T-helper 9 cell (primary cell): ENCODE data around the gene CLIC6.
"Not testable (repeated sequence)": the region's sequence is repeated elsewhere in the genome, so short reads cannot be mapped to it uniquely, and the experiment has no call there.

Source experiments
- DNase-seq: peaks from one replicate; pipeline ENCODE4 v3.0.0-alpha.2; 2020

Gene CLIC6

DNA sequence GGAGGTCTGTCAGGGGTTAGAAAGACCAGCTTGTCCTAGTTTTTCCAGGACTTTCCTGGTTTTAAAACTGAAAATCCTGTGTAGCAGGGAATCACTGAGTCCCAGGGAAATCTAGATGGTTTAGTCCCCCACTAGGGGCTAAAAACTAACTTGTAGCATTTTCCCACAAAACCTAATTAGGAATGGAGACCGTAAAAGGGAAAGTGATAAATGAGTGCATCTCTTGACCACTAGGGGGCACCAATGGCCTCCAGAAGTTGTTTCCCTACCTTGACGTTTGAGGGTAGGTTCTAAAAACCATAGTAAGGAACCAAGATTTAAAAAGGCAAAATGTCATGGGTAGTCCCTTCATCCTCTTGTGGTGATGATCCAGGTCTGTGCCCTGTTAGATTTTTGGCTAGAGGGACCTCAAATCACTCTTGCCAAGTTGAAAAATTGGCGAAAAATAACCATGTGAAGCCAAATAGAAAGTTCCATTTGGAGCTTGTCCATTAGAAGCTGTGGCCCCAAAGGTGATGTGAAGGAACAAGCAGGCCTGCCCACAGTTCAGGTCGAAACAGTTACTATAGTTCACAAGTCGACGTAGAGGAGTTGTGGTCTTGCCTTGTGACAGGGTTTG is 24.5 kb downstream of the CLIC6 start:
- DNase-seq: peak; percentile 23

DNA sequence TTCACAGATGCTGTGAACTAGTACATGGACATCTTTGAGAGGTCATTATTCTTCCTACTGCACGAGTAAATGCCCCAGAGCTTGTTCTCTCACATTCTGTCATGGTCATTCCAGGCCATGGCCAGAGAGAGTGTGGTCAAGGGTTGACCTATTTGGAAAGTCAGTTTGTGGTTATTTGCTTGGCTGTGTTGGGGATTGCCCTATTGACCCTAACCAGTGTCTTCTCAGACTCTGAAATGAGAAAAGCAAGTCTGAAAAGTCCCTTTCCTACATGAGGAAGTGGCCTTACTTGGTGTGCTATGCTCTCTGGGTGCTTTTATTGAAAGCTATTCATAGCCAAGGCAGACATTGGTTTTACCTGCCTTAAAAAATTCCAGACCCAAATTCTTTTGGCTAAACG is 26.6 kb downstream of the CLIC6 start:
- no peak for DNase-seq

DNA sequence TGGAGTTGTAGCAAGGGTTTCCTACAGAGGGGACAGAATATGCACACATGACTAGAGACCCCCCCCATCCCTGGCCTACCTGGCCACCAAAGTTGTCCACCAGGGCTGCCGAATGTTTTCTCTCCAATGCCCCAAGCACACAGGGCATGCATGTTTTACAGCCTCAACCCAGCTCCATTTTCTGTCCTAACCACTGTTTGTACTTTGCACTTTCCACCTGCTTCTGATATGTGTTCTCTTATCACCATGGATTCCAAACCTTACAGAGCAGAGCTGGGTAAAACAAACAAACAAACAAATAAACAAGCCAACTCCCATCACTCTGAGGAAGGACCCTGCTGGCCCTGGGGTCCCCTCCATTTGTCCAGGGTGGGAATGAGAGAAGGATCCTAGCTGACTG is 27.3 kb downstream of the CLIC6 start:
- no peak for DNase-seq

DNA sequence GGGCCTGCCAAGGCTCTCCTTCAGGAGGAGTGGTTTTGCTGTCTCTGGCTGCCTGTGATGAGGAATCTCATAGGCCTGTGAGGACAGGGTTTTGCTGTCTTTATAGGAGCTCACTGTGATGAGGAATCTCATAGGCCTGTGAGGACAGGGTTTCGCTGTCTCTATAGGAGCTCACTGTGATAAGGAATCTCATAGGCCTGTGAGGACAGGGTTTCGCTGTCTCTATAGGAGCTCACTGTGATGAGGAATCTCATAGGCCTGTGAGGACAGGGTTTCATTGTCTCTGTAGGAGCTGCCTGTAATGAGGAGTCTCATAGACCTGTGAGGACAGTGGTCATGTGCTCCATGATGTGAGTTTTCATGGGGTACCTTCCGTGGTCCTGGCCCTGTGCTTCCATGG is 29.0 kb downstream of the CLIC6 start:
- no peak for DNase-seq

DNA sequence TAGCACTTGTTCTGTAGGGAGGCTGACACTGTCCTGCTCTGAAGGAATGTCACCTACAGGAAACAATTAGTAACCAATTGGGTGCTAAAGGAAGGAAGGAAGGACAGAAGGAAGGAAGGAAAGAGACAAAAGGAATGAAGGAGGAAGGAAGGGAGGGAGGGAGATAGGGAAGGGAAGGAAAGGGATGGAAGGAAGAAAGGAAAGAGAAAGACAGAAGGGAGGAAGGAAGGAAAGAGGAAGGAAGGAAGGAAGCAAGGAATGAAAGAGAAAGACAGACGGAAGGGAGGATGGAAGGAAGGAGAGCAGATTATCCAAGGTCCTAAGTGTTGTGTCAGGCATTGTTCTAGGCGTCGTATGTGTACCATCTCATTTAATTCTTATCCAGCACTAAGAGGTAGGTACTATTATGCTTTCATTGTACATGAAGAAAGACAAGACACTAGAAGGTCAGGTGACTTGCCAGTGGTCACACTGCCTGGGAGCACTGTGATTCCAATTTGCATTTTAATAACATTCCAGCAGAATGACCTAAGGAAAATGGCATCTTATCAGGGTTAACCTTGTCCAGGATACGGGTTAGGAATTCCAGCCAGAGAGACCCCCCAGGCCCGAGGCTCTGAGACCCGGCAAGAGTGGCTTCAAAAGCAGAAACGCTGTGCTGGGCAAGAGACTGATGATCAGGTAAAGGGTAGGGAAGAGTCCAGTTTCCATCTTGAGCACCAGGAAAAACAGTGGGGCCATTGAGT is 29.6 kb downstream of the CLIC6 start:
- no peak for DNase-seq

DNA sequence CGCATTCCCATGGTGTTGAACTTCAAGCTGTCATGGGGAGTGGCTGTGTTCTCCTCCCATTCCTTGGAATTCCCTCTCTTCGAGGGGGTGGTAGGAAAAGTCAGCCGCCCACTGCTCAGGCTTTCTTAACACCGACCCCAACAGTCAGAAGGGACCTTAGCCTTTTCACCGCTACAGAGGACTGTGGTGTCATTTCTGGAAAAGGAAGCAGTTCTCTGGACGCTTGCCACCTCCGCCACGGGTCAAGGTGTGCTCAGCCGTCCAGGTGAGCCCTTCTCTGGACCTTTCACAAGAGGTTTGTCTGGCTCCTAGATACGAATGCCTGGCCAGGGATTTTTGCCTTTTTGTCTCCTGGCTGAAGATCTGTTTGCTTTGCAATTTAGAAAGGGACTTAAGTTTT is 31.8 kb downstream of the CLIC6 start:
- DNase-seq: no peak

DNA sequence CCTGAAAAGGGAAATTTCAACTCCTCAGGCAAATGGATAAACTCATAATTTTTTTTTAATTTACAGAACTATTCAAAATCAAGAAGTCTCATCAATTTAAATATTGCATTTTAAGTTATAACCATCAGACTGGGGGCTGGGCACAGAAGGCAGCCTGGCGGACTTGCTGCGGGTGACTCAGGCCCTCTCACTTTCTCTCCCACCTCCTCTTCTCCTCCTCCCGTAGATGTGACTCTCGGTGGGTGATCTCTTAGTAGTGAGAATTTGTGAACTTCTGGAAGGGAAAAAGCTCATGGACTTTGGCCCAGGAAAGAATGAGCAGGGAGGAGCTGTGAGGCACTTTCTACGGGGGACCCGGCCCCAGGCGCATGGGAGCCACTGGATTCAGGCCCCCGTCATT is 32.9 kb downstream of the CLIC6 start:
- no peak for DNase-seq

DNA sequence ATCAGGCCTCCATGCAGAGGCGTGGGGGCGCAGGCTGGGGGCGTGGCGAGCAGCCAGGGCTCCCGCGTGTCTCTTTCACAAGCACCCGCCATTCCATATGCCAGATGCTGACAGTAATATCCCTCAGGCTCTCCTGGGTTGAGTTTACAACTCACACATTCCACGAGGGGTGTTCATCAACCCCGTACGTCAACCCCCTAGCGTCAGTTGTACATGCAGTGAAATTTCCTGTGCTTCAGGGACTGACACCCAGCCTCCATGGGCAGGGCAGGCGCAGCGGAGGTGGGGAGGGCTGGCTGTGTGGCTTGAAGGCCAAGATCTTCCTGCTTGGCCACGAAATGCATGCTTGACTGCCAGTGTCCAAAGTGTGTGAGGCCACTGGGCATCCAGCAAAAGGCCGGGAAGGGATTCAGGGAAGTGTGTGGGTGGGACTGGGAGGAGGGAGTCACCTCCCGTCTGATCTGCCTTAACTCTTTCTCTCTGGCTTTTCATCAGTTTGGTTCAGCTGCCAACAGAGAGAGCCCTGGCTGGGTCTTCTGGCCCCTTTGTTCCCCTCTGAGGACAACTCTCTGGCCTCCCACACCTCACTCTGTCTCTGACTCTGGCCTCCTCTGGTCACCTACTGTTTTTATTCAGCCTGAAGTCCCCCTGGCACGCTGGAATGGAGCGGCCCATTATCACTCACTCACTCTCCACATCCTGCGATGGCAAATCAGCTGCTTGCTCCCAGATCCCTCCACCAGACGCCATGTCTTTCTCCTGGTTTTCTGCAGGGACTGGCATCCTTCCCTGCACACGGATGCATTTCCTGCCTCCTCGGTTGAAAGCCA is 33.8 kb downstream of the CLIC6 start:
- DNase-seq: no peak

DNA sequence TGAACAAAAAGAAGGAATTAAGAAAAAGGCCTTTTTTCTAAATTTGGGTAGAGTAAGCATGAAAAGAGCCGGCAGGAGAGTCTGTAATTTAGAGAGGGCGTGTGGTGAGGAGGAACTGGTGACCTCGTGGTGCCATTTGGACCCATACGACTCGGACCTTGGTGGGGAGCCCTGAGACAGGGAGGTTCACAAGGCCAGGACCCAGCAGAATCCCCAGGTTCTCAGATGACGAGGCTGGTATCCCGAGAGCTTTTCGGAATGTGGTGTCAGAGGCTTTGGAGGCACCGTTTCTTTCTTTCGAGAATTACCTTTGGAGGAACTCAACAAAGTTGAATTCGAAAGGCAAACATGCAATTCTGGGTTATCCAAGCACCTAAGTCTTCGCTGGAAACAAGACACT is 34.8 kb downstream of the CLIC6 start:
- no peak for DNase-seq

DNA sequence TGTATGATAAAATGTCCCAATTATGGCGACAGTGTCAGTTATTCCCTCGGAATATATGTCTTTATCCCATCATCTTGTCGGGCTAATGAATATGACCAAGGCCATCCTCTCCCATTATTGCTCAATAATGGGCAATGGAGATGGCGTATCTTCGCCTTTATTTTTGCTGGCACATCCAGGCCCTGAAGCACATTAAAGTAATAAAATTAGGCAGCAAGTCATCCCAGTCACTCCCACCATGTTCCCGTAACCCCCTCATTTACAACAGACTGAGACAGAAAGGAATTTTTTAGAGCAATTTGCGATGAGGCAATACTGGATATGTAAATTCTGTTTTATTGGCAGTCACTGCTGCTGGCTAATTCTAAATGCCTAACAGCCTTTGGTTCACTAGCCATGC is 35.3 kb downstream of the CLIC6 start:
- DNase-seq: no peak

DNA sequence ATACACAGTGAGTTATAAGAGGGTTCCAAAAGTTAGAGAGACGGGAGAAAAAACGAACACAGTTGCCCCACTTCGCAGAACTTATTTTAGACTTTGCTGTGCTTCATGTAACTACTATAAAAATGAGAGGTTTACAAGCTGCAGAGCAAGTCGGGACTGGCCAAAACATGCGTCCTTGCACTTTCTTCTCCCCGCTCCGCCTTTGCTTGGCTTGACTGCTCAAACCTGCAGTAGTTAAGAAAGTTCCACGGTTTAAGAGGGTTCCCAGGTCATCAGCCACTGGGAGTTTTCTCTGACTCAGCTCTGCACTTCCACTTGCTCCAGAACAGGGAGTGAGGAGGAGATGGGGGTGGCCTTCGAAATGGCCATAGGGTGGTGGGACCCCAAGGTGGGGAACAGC is 36.2 kb downstream of the CLIC6 start:
- DNase-seq: no peak

DNA sequence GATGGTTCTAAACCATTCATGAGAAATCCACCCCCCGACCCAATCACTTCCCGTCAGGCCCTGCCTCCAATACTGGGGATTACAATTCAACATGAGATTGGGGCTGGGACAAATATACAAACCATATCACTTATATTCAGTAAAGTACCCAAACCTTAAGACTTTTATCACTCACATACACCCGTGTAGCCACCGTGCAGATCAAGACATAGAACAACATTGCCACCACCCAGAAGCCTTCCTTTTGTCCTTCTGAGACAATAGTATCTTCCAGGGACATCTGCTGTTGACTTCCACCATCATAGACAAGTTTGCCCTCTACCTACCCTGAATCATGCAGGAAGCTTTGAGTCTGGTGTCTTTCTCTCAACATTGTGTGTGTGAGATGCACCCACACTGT is 37.5 kb downstream of the CLIC6 start:
- no peak for DNase-seq

DNA sequence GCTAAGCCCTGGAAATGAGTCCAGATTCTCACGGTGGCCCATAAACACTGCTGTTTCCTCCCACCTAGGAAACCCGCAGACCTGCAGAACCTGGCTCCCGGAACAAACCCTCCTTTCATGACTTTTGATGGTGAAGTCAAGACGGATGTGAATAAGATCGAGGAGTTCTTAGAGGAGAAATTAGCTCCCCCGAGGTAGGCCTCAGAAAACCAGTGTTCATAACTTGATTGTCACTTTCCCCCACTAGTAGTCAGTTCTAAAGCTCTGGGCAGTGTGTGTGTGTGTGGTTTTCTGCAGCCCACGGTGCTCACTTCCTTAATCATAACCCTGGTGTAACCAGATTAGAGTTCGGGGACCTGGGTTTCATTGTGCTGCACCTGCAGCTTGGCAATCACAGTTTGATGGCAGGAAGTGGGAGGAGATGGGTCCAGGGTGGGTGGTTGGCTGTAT is 39.1 kb downstream of the CLIC6 start:
- DNase-seq: no peak

DNA sequence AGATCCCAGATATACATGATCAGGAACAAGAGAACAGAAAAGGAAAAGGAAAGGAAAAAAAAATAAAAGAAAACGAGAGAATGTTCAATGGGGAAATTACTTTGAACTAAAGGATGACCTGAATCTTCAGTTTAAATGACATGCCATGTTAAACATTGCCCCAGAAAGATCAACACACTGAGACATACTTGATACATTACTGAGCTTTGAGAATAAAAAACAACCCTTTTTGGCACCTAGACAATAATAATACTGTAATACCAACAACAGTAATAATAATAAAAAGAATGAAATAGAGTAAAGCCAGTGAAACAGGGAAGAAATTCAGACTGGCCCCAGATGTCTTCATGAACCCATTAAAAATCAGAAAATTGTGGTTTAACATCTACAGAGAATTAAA is 44.8 kb downstream of the CLIC6 start:
- DNase-seq: no peak

DNA sequence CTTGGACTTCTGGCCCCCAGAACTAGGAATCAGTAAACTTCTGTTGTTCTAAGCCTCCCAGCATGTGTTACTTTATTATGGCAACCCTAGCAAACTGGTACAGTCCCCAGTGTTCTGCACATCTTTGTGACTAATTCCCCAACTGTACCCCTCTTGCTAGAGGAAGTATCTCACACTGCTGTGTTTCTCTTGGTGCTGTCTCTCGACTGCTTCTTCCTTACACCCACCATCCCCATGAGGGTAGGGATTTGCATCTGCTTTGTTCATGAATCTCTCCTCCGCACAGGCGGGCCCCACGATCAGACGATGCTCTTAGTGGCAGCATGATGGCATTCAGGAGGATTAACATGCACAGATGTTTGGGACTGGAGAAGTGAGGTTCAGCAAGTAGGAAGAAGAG is 46.7 kb downstream of the CLIC6 start:
- no peak for DNase-seq

DNA sequence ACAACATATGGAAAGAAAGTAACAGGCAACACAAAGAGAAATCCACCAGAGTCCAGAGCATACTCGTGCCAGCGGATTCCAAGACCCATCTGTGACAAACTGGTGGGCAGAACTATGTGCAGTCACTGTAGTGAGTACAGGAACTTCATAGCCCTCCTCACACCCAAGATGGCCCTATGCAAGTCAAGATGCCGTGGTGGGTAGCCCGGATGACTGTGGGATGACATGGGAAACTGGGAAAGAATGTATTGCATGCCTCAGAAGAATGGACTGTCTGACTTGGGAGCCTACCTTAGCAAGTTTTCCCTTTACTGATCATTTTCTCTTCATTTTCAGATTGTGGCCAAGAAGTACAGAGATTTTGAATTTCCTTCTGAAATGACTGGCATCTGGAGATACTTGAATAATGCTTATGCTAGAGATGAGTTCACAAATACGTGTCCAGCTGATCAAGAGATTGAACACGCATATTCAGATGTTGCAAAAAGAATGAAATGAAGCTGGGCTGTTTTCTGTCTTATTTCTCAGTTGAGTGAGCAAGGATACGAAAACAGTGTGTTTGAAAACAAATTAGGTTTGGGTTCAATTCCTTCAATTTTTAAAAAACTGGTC is 47.3 kb downstream of the CLIC6 start:
- no peak for DNase-seq

DNA sequence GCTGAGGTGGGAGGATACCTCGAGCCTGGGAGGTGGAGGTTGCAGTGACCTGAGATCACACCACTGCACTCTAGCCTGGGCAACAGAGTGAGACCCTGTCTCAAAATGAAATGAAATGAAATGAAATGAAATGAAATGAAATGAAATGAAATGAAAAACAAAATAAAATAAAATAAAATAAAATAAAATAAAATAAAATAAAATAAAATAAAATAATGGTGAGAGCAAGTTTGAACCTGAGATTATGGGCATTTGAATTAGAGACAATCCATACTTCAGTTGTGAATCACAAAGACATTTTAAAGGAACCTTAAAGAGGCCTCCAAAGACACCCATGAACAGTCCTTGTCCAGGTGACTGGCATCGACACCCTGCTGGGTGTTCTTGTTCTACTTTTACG is 49.7 kb downstream of the CLIC6 start:
- not testable (repeated sequence) for DNase-seq

DNA sequence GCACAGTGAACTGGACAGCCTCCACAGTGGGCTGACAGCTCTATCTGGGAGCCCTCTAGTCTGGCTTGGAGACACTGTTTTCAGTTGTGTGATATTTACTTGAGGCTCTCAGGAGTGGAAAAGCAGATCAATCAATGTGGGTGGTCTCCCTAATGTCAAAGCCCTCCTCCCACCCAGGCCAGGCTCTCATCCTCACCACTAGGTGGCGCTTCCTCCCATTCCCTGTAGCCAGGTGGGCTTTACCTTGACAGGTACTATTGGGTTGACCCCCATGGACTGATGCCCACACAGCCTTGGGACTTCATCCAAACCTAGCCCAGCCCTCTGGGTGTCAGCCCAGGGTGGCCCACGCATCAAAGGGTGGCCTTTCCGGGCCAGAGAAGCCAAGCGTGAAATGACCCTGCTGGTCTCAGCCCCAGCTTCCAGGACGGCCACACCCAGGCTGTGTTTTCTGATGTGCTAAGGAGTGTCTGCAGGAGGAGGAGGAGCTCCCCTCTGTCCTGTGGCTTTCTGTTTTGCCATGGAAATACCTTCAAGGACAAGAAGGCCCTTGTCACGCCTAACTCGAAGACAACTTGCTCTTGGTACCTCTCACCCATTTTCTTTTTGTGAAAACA is 54.0 kb downstream of the CLIC6 start:
- peak; percentile 16 for DNase-seq

DNA sequence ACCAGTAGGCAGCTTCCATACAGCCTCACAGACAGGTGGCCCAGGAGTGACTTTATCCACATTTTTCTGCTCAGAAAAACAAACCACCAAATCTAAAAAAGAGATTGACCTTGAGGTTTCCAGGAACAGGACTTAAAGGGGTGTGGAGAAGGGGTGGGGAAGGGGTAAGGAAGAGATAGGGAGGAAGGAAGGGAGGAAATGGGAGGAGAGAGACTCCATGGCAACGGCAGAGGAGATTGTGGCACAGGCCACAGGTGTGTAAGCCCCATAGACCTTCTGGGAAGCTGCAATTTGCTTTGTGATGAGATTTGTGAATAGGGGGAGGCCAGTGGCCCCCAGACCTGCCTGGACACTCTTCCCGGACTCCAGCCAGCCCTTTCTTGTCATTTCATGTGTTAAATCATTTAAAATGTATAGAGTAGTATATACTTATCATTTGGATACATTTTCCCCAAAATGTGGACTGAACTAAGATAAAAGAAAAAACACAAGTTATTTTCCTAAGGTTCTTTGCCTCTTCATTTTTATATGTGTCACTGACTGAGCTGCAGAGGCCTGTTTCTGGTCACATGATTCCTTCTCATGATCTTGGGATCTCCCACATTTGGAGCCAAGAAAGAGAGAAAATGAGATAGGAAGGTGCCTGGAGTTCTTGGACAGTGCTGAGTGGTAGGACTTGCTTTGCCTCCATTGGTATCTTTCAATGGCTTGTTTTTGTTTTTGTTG is 55.5 kb downstream of the CLIC6 start:
- no peak for DNase-seq

DNA sequence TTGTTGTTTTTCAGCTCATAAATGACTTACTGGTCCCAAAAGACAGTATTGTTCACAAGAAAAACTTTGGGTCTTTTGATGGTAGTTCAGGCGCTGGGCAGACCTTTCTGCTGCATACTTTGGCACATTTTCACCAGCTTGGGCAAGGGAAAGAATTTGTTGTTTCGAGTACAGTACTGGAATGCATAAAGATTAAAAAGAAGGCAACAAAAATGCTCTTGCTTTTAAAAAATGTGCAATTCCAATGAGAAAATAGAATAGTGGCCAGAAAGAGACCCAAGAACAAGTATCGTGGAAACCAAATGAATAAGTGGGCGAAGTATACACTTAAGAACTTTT is 56.0 kb downstream of the CLIC6 start:
- DNase-seq: no peak

DNA sequence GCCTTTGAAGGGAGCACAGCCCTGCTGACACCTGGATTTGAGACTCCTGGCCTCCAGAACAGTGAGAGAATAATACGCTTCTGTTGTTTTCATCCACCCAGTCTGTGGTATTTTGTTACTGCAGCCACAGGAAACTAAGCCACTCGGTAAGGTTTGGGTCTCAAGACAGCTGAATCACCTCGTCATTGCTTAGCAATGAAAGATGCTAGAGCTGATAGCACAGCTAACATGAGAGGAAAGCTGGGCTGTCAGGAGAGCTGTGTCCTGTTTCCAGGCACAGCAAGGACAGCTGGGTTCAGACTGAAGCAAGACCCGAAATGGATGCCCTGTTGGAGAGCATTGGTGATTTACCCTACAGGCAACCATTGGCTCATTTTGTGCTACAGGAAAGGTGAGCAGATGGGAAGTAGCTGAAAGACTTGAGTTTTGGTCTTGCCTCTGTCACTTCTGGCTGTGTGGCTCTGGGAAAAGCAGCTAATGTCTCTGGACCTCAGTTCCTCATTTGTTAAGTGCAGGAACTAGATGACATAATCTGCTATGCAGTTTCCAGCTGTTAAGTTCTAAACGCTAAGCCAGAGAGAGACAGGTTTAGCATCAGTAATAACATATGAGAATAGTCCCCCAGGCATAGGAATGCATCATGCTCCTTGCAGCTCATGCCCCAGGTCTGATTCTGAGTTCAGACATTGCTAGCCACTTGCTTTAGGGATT is 58.0 kb downstream of the CLIC6 start:
- no peak for DNase-seq

DNA sequence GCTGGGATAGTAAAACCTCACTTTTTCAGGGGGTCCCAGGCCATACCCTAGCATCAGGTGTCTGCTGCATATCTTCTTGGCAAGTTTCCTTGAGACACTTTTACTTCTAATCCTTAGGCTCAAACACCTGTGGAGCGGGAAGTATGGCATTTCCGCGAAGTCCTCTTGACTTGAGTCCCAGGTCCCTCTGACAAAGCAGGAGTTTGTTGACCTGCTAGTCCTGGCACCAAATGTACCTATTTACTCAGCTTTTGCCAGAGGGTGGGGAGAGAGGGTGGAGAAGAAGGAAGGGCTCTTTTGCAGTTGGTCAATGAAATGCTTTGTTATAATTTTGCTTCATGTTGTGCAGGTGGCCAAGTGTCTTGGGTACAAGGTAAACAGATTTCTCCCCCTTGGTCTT is 59.7 kb downstream of the CLIC6 start:
- DNase-seq: no peak
